ENCODE data around the gene CRTC2. TPM values are rescaled to one million over a fixed set of nuclear protein-coding genes. Genes with fewer than 3 reads are reported as not detected.

Gene CRTC2
- total RNA-seq, 1 donor from 2014 or later = 21.7 TPM

DNA sequence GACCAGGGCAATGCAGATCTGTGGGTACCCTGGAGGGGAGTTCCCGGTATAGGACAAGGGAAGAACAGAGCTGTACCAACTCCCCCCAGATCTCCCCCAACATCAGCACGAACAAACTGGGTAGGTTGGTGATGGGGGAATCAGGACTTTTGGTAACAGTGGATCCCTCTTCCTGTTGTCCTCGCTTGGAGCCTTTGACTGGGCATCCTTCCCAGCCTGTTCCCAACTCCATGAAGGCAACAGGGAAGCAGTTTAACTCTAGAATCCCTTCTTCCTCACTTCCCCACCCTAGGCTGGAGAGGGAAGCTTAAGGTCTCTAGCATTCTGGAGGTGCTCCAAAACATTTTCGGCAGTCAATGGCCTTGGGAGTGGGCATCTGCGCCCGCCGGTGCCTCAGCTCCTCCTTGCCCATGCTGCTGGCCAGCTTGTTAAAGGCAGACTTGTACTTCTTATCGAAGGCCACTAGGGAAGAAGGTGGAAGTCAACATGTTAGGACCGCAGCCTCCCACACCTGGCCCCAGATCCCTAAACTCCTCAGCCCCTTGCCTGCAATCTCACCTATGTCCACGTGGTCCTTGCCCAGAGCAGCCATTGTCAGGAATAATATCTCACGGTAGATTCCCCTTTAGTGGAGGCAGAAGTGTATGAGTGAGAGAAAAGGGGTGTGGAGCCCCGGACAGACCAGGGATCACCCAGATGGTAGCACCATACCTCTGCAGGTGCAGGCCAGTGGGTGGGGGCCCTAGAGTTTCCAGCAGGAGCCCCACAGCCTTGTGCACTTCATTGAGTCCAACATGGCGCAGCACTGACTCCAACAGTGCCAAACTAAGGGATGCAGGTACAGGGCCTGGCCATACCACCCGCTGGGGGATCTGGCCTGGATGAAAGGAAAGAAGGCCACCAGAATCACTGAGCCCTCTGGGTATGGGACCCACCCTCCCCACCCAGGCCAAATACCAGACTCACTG, 28.1 kb downstream of the CRTC2 start:
- Histone ChIP-seq H3K4me3 (ENCODE audit: low read depth, low read length) (no peak overlapping the region), H3K27me3 (ENCODE audit: control insufficient read depth, insufficient read depth, low read length) (no peaks in the 10 kb centered on the region), H3K36me3 (ENCODE audit: control insufficient read depth, insufficient read depth, low read length) (no peaks in the 10 kb centered on the region)
- no peak for DNase-seq (ENCODE audit: low read depth)
- no peak for TF ChIP-seq CTCF (IDR thresholded peaks at IDR 0.05; ENCODE audit: insufficient read depth, low read length, poor library complexity, severe bottlenecking)

DNA sequence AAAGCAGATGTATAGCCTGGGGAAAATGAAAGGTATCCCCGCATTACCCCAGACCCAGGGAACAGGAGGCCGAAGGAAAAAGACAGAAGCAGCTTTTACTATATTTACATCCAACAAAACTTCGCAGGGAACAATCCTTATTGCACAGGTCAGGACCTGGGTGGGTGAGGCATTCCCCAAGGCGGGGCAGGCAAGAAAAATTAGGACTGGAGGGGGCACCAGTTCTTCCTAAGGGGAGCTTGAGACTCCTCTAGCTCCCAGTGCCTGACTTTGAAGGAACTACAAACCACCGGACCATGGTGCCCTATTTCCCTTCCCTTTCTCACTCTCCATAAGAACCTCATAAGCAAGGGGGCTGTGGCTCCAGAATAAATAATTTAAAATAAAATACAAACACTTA, 29.0 kb downstream of the CRTC2 start:
- Histone ChIP-seq H3K27me3 (ENCODE audit: control insufficient read depth, insufficient read depth, low read length) (no peaks in the 10 kb centered on the region), H3K4me3 (ENCODE audit: low read depth, low read length) (no peak overlapping the region), H3K36me3 (ENCODE audit: control insufficient read depth, insufficient read depth, low read length) (no peaks in the 10 kb centered on the region)
- TF ChIP-seq CTCF (IDR thresholded peaks at IDR 0.05; ENCODE audit: insufficient read depth, low read length, poor library complexity, severe bottlenecking) = no peak
- DNase-seq (ENCODE audit: low read depth) = no peak

DNA sequence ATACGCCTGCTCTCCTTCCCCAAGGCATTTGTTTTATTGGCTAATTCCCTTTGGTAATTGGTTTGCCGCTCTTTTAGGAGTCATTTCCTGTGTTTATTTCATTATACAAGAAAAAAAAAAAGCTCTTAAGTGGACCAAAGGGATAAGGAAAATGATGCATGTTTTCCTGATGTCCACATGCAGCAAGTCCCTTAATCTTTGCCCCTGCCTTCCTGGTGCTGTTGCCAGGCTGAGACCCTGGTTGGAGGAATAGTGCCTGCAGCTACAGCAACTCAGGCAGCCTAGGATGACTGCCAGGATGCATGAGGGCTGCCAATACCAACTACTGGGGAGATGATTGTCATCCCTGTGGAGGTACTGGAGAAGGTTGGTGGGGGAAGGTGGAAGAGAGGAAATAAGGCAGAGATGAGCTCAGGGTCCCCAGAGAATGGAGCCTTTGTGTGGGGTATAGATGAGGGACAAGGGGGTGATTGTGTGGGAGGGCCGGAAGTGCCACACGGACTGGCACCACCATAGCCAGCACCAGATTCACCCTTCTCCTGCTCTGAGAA, 29.5 kb downstream of the CRTC2 start:
- Histone ChIP-seq H3K27me3 (ENCODE audit: control insufficient read depth, insufficient read depth, low read length) (no peaks in the 10 kb centered on the region), H3K36me3 (ENCODE audit: control insufficient read depth, insufficient read depth, low read length) (no peaks in the 10 kb centered on the region), H3K4me3 (ENCODE audit: low read depth, low read length) (no peak overlapping the region)
- TF ChIP-seq CTCF (IDR thresholded peaks at IDR 0.05; ENCODE audit: insufficient read depth, low read length, poor library complexity, severe bottlenecking) = no peak
- DNase-seq (ENCODE audit: low read depth) = no peak

GRCh38 chr1:153928245-153928644, 30.2 kb downstream of the CRTC2 start:
- H3K27me3 ChIP-seq (ENCODE audit: control insufficient read depth, insufficient read depth, low read length) = no peaks in the 10 kb centered on the region
- TF ChIP-seq CTCF (IDR thresholded peaks at IDR 0.05; ENCODE audit: insufficient read depth, low read length, poor library complexity, severe bottlenecking) = no peak
- no peak for DNase-seq (ENCODE audit: low read depth)
- H3K36me3 ChIP-seq (ENCODE audit: control insufficient read depth, insufficient read depth, low read length) = no peaks in the 10 kb centered on the region
- H3K4me3 ChIP-seq (ENCODE audit: low read depth, low read length) = no peak overlapping the region

DNA sequence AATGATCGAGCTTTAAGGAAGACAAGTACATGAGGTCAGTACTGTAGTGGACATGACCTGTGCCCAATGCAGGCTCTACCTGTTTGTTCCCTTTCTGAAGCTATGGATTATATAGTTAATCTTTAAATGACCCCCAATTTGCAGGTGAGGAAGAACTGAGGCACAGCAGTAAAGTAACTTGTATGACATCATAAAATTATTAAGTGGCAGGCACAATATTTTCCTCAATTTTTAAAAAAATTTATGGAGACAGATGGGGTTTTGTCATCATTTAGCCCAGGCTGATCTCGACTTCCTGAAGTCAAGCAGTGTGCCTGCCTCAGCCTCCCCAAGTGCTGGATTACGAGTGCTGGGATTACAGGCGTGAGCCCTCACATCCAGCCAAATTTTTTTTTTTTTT, 32.0 kb downstream of the CRTC2 start:
- no peaks in the 10 kb centered on the region for H3K36me3 ChIP-seq (ENCODE audit: control insufficient read depth, insufficient read depth, low read length)
- DNase-seq (ENCODE audit: low read depth) = no peak
- no peak overlapping the region for H3K4me3 ChIP-seq (ENCODE audit: low read depth, low read length)
- no peak for TF ChIP-seq CTCF (IDR thresholded peaks at IDR 0.05; ENCODE audit: insufficient read depth, low read length, poor library complexity, severe bottlenecking)
- no peaks in the 10 kb centered on the region for H3K27me3 ChIP-seq (ENCODE audit: control insufficient read depth, insufficient read depth, low read length)

Data from kidney epithelial cell (primary cell).